CD4-positive, alpha-beta T cell treated with Interleukin-4 for 1 hour (primary cell): Measurements from ENCODE around the gene EIF5.
A peak's percentile ranks its signal among the peaks of the same experiment; 100 is the strongest.
"Not testable (repeated sequence)": the region's sequence is repeated elsewhere in the genome, so short reads cannot be mapped to it uniquely, and the experiment has no call there.

ENCODE experiments used
- DNase-seq, 2 donors: peaks; one replicate each; pipeline ENCODE4 v3.0.0-alpha.2; 2020 to 2022

EIF5 gene

GRCh38 chr14:103337794-103338193 lies 3.8 kb downstream of the EIF5 start:
- DNase-seq, result no peak

DNA sequence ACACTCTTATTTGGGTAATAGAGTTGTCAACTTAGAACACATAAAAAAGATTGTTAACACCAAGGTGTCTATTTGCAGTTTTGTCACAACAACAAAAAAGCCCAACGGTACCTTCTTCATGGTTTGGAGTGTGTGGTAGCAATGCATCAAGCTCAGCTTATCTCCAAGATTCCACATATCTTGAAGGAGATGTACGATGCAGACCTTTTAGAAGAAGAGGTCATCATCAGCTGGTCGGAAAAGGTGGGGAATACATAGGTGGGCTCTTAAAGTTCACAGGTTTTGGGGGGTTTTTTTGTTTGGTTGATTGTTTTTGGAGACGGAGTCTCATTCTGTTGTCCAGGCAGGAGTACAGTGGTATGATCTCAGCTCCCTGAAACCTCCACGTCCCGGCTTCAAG lies 5.5 kb downstream of the EIF5 start:
- DNase-seq, result no peak

DNA sequence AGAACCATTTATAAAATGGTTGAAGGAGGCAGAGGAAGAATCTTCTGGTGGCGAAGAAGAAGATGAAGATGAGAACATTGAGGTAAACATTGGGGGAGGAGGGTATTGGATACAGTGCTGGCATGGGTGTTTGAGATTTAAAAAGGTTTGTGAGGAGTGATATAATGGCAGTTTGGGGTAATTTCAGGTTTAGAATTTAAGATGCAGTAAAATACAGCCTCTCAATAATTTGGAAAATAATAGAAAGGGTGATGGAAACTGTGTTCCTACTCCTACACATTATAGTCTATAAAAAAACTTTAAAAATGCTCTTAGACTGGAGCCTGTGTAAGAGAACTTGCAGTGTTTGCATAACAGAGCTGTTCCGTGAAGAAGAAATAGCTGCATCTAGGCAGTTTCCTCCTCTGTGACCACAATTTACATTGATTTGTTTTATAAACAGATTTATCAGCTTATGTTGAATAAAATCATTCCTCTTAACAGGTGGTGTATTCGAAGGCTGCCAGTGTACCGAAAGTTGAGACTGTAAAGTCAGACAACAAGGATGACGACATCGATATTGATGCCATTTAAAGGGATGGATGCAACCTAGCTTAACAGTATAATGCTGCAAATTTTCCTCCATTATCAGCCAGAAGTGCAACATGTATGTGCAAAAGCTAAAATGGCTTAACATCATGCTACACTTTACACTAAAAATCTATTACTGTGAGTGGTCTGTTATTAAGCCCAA lies 6.6 kb downstream of the EIF5 start:
- no peak for DNase-seq

DNA sequence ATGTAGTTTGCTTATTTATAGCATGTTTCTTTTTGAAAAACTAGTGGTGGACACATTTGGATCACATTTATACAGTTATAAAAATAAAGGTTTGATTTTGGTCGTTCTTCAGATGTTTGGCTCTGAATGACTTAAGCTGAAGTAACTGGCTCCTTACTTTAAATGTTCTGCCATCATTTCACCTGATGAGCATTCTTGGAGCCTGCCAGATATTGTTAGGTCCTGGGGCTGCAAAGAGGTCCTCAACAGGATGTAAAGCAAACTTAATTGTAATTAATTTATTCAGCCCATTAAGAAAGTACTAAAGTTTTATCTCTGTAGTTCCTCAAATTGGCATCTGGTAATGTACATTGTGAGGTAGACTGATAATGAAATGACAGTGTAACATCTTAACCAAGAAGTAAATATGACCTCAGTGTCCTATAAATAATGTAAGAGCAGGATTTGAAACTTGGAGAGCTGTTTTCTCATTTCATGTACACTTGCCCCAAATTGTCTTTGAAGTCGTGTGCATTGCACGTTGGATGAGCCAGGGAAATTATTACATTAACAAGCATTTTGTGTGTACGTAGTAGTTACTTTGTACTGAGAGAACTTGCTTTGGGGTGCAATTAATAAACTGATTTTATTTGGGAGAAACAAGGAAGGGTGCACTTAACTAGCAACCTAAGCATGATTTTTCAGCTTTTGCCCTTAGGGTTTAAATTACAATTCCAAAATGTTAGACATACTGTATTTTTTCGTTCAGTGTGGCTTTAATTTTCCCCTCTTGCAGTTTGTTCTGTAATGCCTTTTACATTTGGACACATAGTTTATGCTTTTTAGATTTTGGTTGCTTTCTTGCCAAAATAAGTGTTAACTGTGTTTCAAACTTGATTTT lies 7.5 kb downstream of the EIF5 start:
- DNase-seq, result no peak

DNA sequence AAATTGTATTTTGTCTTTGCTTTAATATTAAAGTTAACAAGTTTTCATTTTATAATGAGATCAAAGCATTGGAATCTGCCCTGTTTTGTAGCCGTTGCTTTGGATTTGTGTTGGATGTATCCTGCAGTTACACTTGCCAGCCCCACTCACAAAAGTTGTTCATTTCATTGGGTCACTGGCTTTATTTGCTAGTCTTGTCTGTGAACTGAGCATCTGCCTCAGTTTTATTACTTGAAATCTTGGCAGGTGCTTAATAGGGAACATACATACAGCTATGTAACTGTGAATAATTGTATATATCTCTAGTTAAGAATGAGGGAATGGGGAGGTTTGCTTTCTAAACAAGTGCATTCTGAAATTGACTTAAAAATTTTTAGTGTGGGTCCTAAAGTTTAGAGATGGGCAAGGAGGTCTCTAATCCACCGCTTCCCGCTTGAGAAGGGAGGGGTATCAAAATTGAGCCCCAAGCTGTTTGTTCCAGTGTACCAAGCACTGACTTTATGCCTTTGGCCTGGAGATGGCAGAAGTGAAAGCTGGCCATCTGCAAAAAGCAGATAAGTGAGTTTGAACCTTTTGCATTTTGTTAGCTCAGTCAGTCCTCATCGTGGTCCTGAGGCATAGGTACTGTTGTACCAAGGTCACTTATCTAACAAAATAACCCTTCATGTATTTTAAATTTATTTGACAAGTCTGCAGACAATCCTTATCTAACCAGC lies 9.3 kb downstream of the EIF5 start:
- no peak for DNase-seq

DNA sequence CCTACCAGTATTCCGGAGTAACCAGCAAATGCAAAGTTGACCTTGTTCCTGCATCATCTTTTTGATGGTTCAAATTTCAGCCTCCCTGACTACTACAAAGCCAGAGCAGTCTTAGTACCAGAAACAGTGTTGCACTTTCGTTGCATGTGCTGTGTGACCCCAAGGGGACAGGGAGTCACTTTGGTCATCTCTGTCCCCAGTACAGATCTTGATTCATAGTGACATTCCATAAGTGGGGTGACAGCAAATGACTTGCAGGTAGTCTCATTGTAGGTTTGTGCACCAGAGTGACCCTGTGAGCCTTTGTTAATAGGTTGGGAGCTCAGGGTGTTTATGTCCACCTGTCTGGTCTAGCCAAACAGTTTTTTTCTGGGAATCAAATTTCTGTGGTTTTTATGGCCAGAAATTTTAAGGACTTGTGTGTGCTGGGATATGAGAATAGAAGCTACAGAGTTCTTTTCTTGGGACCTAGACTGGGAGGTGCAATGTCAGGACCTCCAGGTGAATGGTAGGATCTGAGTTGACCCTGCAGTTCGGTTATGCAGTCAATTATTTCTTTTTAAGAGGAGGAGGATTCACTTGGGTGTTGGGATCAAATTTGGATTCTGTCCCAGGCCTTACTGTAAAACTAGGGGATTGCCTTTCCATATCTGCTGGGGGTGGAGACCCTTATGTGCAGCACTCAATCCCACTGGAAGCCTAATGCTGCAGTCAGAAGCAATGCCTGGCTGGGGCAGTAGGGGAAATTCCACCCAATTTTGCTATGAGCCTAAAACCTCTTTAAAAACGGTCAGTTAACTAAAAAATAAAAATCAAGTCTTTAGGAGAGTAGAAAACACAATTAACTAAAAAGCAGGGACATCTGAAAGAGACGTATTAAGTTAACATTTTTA lies 10.1 kb downstream of the EIF5 start:
- no peak for DNase-seq

DNA sequence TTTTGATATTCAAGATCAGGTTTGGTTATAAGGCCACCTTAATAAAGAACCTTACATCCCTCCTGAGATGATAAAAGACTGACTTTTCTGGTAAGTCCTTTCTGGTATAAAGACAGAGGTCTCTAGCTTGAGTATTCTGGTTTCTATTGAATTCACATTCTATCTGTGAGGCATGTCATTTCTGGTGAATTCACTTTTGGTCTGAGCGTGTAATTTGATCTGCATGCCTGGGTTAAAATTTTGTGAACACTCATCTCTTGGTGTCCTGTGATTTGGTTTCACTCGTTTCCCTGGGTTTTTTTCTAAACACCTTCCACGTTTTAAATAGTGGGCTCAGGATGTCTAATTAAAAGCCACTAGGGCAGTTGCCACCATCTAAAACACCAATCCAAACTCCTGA lies 12.2 kb downstream of the EIF5 start:
- DNase-seq, result no peak

DNA sequence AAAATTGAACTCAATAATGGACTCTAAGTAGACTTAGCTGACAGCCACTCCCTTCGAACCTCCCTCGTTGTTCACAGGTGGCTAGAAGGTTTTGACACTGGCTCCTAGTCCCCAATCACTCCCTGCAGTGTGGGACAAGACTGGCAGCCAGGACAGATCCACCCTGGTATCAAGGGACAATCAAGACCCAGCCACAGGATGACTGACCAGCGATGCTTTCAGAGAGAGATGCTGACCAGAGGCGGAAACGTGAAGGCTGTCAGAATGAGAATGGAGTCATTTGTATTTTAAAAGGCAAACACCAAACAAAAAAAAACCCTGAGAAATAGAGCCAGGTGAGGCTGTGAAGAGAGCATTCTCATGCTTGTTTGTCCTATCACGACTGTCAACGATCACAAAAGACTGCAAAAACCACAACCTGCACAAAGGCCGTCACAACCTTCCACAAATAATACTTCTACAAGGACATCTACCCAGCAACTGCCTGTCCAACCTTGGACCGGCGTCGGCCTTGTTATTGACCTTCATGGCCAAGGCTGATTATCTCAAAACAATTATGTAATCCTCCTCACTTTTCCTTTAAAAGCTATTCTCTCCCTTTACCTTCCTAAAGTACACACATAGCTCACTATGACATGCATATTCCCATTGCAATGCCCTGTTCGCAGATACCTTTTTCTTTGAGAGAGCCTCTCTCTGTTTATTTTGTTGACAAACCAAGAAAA lies 13.2 kb downstream of the EIF5 start:
- no peak for DNase-seq

DNA sequence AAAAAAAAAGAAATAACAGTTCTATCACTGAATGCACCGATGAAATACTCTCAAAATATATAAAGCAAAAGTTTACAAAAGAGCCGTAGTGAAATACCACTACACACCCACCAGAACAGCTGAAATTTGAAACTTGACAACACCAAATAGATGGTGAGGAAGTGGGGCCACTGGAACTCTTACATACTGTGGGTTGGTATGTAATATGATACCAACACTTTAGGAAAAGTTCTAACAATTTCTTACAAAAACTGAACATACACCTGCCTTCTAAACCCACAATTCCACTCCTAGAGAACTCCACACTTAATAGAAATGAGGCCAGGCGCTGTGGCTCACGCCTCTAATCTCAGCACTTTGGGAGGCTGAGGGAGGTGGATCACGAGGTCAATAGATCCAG lies 14.1 kb downstream of the EIF5 start:
- DNase-seq, result no peak

- no peak for DNase-seq
These were observed 15.9 kb downstream of the EIF5 start for GRCh38 chr14:103349982-103350381.

DNA sequence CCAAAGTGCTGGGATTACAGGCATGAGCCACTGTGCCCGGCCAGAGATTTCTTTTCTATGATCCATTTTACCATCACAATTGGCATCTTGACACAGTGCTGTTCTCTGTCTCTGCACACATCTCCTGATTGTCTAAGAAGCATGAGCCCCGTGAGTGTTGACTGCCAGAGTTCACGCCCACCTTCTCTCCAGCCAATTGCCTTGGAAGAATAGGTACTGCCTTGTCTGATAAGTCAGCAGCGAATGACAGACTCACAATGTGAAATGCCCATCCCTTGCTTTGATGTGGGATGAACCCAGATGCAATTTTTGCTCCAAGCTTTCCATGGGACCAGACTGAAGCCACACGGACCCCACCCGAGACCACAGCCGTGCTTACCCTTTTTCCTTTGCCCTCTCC lies 19.3 kb downstream of the EIF5 start:
- DNase-seq, result no peak

- DNase-seq, result no peak
These were observed 20.1 kb downstream of the EIF5 start for GRCh38 chr14:103354141-103354540.

- DNase-seq, result no peak
These were observed 22.1 kb downstream of the EIF5 start for GRCh38 chr14:103356024-103356682.

DNA sequence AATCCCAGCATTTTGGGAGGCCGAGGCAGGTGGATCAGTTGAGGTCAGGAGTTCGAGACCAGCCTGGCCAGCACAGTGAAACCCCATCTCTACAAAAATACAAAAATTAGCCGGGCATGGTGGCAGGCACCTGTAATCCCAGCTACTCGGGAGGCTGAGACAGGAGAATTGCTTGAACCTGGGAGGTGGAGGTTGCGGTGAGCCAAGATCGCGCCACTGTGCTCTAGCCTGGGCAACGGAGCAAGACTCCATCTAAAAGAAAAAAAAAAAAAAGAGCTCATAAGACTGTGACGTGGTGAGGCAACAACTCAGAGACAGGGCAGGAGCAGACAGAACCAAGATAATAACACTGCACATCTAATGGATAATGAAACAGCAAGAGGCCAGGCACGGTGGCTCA lies 23.5 kb downstream of the EIF5 start:
- not testable (repeated sequence) for DNase-seq

GRCh38 chr14:103360548-103360947 lies 26.5 kb downstream of the EIF5 start:
- no peak for DNase-seq

DNA sequence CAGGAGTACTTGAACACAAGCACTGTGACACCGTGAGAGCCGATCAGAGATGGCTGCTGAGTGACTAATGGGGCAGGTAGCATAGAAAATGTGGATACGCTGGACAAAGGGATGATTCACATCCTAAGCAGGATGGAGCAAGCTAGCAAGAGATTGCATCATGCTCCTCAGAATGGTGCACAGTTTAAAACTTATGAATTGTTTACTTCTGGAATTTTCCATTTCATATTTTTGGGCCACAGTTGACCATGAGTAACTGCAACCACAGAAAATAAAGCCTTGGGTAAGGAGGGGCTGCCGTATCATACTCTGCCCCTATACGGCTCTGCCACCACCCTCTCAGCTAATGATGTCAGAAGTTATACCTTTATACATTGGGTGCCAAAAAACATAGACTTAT lies 27.8 kb downstream of the EIF5 start:
- peak in 1 of 2 donors; percentile 35 for DNase-seq

- DNase-seq, result no peak
These were observed 28.7 kb downstream of the EIF5 start for GRCh38 chr14:103362780-103363179.

DNA sequence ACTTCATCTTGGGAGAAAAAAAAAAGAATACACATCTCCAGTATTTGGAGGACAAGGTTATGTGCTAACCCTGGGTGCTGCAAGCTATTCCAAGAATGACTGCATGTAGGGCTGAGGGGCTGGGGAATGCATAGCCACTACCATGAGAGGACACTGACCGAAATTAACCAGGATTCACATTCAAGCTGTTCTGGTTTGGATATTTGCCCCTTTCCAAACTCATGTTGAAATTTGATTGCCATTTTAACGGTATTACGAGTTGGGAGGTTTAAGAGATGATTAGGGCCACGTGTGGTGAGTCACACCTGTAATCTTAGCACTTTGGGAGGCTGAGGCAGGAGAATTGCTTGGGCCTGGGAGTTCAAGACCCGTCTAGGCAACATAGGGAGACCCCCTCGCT lies 32.7 kb downstream of the EIF5 start:
- no peak for DNase-seq

DNA sequence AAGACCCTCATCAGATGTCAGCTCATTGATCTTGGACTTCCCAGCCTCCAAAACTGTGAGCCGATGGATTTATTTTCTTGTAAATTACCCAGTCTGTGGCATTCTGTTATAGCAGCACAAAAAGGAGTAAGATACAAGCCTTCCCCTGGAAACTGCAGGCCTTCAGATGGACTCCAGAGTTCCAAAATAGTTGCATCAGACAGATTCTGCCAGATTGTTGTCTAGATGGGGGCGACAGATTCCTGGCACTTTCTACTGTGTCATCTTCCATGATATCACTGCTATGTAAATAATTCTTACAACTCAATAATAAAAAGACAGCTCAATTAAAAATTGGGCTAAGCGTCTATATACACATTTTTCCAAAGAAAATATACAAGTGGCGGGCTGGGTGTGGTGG lies 34.0 kb downstream of the EIF5 start:
- DNase-seq, result no peak

DNA sequence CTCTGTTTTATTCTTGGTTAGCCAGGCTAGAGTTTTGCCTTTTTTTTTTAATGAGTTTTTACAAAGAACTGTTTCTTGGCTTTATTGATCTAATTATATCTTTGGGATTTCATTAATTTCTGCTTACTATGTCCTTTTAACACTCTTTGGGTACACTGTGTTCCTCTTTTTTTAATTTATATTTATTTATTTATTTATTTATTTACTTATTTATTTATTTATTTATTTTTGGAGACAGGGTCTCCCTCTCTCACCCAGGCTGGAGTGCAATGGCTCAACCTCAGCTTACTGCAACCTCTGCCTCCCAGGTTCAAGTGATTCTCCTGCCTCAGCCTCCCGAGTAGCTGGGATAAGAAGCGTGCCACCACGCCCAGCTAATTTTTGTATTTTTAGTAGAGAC lies 36.0 kb downstream of the EIF5 start:
- DNase-seq, result no peak

DNA sequence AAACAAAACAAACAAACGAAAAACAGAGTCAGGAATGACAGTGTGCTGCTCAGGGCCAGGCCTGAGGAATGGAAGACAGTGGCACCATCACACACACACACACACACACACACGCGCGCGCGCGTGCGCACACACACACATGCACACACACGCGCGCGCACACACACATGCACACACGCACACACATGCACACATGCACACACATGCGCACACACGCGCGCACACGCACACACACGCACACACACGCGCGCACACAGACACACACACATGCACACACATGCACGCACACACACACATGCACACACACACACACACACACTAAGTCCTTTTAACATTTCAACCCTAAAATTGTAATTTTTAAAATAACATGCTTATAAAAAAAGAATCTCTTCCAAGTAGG lies 38.0 kb downstream of the EIF5 start:
- no peak for DNase-seq
